Peyer's patch (tissue), 4 donors: ENCODE results near the gene LHFPL2.

Source experiments
- POLR2A ChIP-seq, 2 donors: fragments of 450-650 bp; IDR thresholded peaks; one replicate each; pipeline ENCODE4 v1.5.1; 2017; ENCODE audit warnings: antibody characterized with exemption in 2 of 2, mild to moderate bottlenecking in 2 of 2, moderate library complexity in 2 of 2
- TF ChIP-seq, protein P1 (sequence below), 6 experiments: fragments of 450-650 bp in 4 of 6; fragments of 200-600 bp in 2 of 6; sonication (generic) in 1 of 6; IDR thresholded peaks; one replicate each; pipeline ENCODE4 v1.5.1; 2017 to 2019; ENCODE audit warnings: antibody characterized with exemption in 6 of 6, mild to moderate bottlenecking in 3 of 6, moderate library complexity in 1 of 6

DNA sequence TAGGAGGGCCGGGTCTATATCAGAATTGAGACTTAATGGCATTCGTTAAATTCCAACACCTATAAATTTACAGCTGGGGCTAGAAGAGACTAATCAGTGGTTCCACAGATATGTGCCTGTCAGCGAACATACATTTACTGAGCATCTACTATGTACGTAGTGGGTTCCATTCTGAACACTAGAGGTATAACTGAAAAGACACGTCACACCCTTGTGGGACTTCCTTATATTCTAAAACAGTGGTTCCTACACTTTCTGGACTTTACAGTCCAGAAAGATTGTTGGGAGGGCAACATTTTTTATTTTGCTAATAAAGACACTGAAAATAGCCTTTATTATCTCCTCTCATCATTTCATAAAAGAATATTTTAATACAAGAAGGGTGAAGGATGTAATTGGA is 147.7 kb downstream of the LHFPL2 start:
- TF ChIP-seq POLR2A (IDR thresholded peaks at IDR 0.05) = no peak
- TF ChIP-seq, protein P1, sequence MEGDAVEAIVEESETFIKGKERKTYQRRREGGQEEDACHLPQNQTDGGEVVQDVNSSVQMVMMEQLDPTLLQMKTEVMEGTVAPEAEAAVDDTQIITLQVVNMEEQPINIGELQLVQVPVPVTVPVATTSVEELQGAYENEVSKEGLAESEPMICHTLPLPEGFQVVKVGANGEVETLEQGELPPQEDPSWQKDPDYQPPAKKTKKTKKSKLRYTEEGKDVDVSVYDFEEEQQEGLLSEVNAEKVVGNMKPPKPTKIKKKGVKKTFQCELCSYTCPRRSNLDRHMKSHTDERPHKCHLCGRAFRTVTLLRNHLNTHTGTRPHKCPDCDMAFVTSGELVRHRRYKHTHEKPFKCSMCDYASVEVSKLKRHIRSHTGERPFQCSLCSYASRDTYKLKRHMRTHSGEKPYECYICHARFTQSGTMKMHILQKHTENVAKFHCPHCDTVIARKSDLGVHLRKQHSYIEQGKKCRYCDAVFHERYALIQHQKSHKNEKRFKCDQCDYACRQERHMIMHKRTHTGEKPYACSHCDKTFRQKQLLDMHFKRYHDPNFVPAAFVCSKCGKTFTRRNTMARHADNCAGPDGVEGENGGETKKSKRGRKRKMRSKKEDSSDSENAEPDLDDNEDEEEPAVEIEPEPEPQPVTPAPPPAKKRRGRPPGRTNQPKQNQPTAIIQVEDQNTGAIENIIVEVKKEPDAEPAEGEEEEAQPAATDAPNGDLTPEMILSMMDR (IDR thresholded peaks at IDR 0.05) = no peak
